ENCODE results near the gene IL23R. TPM values are rescaled to one million over a fixed set of nuclear protein-coding genes. Genes with fewer than 3 reads are reported as not detected.

Gene IL23R
- total RNA-seq, 1 donor from 2014 or later = not detected

- no peaks in the 10 kb centered on the region for H3K36me3 ChIP-seq
- H3K27me3 ChIP-seq (ENCODE audit: low read depth) = peaks cover 6% of the 10 kb centered on the region
- no peaks in the 10 kb centered on the region for H3K9me3 ChIP-seq (replicated peaks)
- H3K27ac ChIP-seq (replicated peaks) = no peak overlapping the region
- no peak for DNase-seq
- TF ChIP-seq CTCF (IDR thresholded peaks at IDR 0.05; ENCODE audit: borderline replicate concordance) = no peak
- intact Hi-C loops (cut with micrococcal nuclease) = no loop called here
- no peak overlapping the region for H3K4me3 ChIP-seq
- peaks cover 13% of the 10 kb centered on the region for H3K4me1 ChIP-seq
Measured at GRCh38 chr1:67188137-67188536, 21.9 kb downstream of the IL23R start.

GRCh38 chr1:67189953-67190352 is 23.7 kb downstream of the IL23R start:
- no peaks in the 10 kb centered on the region for H3K9me3 ChIP-seq (replicated peaks)
- intact Hi-C loops (cut with micrococcal nuclease) = no loop called here
- no peaks in the 10 kb centered on the region for H3K27me3 ChIP-seq (ENCODE audit: low read depth)
- peaks cover 13% of the 10 kb centered on the region for H3K4me1 ChIP-seq
- DNase-seq = no peak
- no peaks in the 10 kb centered on the region for H3K36me3 ChIP-seq
- H3K27ac ChIP-seq (replicated peaks) = no peak overlapping the region
- no peak overlapping the region for H3K4me3 ChIP-seq
- TF ChIP-seq CTCF (IDR thresholded peaks at IDR 0.05; ENCODE audit: borderline replicate concordance) = no peak

DNA sequence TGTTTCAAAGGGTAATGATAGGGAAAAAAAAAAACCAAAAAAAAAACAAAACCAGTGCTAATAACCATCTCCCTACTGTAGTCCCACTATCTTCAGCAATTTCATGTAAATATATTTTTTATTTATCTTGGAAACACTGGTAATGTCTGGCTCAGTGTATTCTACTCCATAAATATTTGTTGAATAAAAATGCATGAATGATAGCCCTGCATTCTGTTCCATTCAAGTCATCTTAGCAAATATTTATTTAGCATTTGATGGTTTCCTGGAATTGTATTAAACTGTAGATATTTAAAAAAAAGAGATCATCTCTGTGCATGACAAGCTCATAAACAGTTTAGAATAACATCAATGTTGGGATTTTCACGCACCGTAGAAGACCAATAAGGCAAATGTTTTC is 24.2 kb downstream of the IL23R start:
- H3K4me1 ChIP-seq = peaks cover 13% of the 10 kb centered on the region
- no peaks in the 10 kb centered on the region for H3K9me3 ChIP-seq (replicated peaks)
- H3K27me3 ChIP-seq (ENCODE audit: low read depth) = no peaks in the 10 kb centered on the region
- no peak for TF ChIP-seq CTCF (IDR thresholded peaks at IDR 0.05; ENCODE audit: borderline replicate concordance)
- H3K4me3 ChIP-seq = no peak overlapping the region
- intact Hi-C loops (cut with micrococcal nuclease) = no loop called here
- no peak overlapping the region for H3K27ac ChIP-seq (replicated peaks)
- no peak for DNase-seq
- no peaks in the 10 kb centered on the region for H3K36me3 ChIP-seq

GRCh38 chr1:67190942-67191341 is 24.7 kb downstream of the IL23R start:
- intact Hi-C loops (cut with micrococcal nuclease) = no loop called here
- no peaks in the 10 kb centered on the region for H3K9me3 ChIP-seq (replicated peaks)
- no peak overlapping the region for H3K4me3 ChIP-seq
- H3K27me3 ChIP-seq (ENCODE audit: low read depth) = no peaks in the 10 kb centered on the region
- no peak for TF ChIP-seq CTCF (IDR thresholded peaks at IDR 0.05; ENCODE audit: borderline replicate concordance)
- peaks cover 13% of the 10 kb centered on the region for H3K4me1 ChIP-seq
- H3K36me3 ChIP-seq = no peaks in the 10 kb centered on the region
- no peak for DNase-seq
- no peak overlapping the region for H3K27ac ChIP-seq (replicated peaks)

DNA sequence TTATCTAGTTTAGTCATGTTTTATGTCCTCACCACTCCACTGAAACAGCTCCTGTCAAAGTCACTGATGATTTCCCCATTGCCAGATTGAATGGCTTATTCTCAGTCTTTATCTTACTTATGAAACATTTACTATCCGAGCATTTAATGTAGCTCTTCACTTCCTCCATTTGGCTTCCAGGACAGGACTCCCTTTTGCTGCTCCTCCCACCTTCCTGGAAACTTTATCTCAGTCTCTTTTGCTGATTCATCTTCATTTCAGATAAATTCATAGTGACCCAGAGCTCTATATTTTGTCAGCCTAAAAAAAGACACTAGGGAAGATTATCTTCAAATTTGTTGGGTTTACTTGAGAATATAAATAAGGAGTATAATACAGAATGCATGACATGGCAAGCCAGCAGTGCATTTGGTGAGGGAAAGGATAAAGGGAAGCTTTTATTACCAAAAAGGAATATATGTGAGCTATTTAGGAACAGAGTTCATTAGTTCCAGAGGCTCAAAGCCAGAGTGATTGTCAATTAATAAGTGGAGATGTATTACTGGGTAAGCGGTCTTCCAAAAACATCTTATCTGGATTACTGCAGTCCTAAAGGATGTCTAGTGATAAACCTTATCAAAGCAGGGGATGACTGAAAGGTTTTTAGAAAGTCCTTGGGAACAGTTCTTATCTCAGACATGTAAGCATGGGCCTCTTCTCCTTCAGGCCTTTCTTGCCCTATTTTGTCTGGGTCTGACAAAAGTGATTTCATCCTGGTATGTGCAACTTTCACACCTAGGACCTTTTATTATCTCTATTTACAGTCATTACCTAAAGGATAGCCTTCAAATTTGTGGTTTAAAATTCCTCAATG is 25.6 kb downstream of the IL23R start:
- no peaks in the 10 kb centered on the region for H3K27me3 ChIP-seq (ENCODE audit: low read depth)
- no peak overlapping the region for H3K4me3 ChIP-seq
- no peaks in the 10 kb centered on the region for H3K9me3 ChIP-seq (replicated peaks)
- DNase-seq = no peak
- TF ChIP-seq CTCF (IDR thresholded peaks at IDR 0.05; ENCODE audit: borderline replicate concordance) = no peak
- peaks cover 13% of the 10 kb centered on the region for H3K4me1 ChIP-seq
- intact Hi-C loops (cut with micrococcal nuclease) = no loop called here
- no peaks in the 10 kb centered on the region for H3K36me3 ChIP-seq
- no peak overlapping the region for H3K27ac ChIP-seq (replicated peaks)

Data from left ventricle myocardium inferior (tissue), 1 donor.